NT2/D1 (cell line): Measurements from ENCODE around the gene RFX6.

Experiments used
- DNase-seq: peaks from one replicate; pipeline ENCODE4 v3.0.0-alpha.2; 2011; ENCODE audit warnings: low read depth, low spot score
- H3K27me3 ChIP-seq: 2 replicates; pipeline ENCODE4 v1.6.0; 2011; ENCODE audit warnings: mild to moderate bottlenecking; ENCODE audit not compliant: insufficient read length, insufficient read depth
- H3K36me3 ChIP-seq: 2 replicates; pipeline ENCODE4 v1.6.1; 2011; ENCODE audit warnings: mild to moderate bottlenecking, low read length, mixed read lengths; ENCODE audit not compliant: insufficient read depth, insufficient read length
- H3K4me1 ChIP-seq: 2 replicates; pipeline ENCODE4 v1.5.1; 2011; ENCODE audit not compliant: insufficient read depth, insufficient read length
- H3K4me3 ChIP-seq: 2 replicates; pipeline ENCODE4 v1.5.1; 2011; ENCODE audit warnings: low read depth; ENCODE audit not compliant: insufficient read length
- H3K9ac ChIP-seq: 2 replicates; pipeline ENCODE4 v1.6.0; 2011; ENCODE audit warnings: low read depth; ENCODE audit not compliant: insufficient read length
- H3K9me3 ChIP-seq: 2 replicates; pipeline ENCODE4 v1.5.1; 2011; ENCODE audit warnings: mild to moderate bottlenecking, low read length; ENCODE audit not compliant: insufficient read depth
- SUZ12 ChIP-seq: IDR thresholded peaks from 2 replicates; pipeline ENCODE4 v1.6.1; 2011; ENCODE audit not compliant: insufficient read length, insufficient read depth; ENCODE audit errors: extremely low read depth
- YY1 ChIP-seq: IDR thresholded peaks from 2 replicates; pipeline ENCODE4 v1.6.1; 2011; ENCODE audit not compliant: insufficient read length, insufficient read depth
- ZNF274 ChIP-seq: IDR thresholded peaks from 2 replicates; pipeline ENCODE4 v1.6.1; 2011; ENCODE audit warnings: mild to moderate bottlenecking, low read depth, low read length

The RFX6 gene

GRCh38 chr6:116931456-116931855, 54.4 kb downstream of the RFX6 start:
- TF ChIP-seq ZNF274 (no peak), YY1 (no peak), SUZ12 (no peak)
- no peaks in the 10 kb centered on the region for H3K27me3 ChIP-seq
- no peaks in the 10 kb centered on the region; the same call in 1 of the 2 replicates for H3K9me3 ChIP-seq
- H3K9ac ChIP-seq, result no peak overlapping the region
- no peak overlapping the region for H3K4me3 ChIP-seq
- no peaks in the 10 kb centered on the region for H3K4me1 ChIP-seq
- DNase-seq, result no peak
- H3K36me3 ChIP-seq, result no peaks in the 10 kb centered on the region

- H3K27me3 ChIP-seq, result no peaks in the 10 kb centered on the region
- no peak overlapping the region for H3K4me3 ChIP-seq
- no peak for DNase-seq
- H3K9me3 ChIP-seq, result no peaks in the 10 kb centered on the region
- TF ChIP-seq ZNF274 (no peak), YY1 (no peak), SUZ12 (no peak)
- no peaks in the 10 kb centered on the region for H3K4me1 ChIP-seq
- H3K9ac ChIP-seq, result no peak overlapping the region
- H3K36me3 ChIP-seq, result no peaks in the 10 kb centered on the region
Observed at GRCh38 chr6:116932496-116932895, 55.5 kb downstream of the RFX6 start.

DNA sequence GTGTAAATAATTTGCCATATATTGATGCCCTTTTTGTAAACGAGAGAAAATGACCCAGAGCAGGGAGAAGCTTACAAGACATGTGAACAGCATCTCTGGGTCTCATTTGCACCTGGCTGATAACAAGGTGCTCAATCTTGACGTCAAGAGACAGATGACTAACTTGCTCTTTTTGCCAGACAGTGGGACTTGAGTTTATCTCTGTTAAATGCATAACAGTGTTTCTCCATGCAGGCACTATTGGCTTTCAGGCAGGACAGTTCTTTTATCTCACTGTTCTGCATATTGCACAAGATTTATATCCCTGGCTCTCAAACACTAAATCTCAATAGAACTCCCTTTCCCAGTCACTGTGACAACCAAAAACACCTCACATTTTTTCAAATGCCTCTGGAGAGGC, 56.4 kb downstream of the RFX6 start:
- no peak overlapping the region for H3K9ac ChIP-seq
- H3K27me3 ChIP-seq, result no peaks in the 10 kb centered on the region
- DNase-seq, result no peak
- H3K9me3 ChIP-seq, result no peaks in the 10 kb centered on the region
- H3K36me3 ChIP-seq, result no peaks in the 10 kb centered on the region
- TF ChIP-seq YY1 (no peak), SUZ12 (no peak), ZNF274 (no peak)
- H3K4me3 ChIP-seq, result no peak overlapping the region
- H3K4me1 ChIP-seq, result no peaks in the 10 kb centered on the region

DNA sequence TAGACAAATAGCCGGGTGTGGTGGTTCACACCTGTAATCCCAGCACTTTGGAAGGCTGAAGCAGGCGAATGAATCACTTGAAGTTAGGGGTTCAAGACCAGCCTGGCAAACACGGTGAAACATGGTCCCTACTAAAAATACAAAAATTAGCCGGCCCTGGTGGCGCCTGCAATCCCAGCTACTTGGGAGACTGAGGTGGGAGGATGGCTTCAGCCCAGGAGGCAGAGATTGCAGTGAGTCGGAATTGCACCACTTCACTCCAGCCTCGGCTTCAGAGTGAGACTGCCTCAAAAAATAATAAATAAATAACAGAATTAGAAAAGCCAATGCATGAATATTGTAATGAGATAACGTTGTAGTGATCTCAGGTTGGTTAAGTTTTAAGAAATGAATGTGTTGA, 61.3 kb downstream of the RFX6 start:
- no peaks in the 10 kb centered on the region for H3K9me3 ChIP-seq
- no peak for DNase-seq
- TF ChIP-seq YY1 (no peak), ZNF274 (no peak), SUZ12 (no peak)

DNA sequence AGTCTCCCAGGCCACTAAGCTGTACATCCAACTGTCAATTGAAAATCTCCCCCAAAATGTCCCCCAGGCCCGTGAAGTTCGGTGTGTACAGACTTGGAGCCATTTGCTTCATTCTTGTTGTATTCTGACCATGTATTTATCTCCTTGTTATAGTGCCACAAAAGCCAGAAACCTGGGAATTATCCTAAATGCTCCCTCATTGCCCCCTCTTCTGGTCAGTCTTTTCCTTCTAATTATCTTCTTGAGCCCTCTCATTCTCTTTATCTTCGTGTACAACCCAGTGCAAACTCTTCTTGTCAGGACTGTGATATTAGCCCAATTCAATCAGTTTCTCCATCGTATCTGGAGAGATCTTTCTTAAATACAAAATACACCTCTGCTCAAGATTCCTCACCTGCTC, 64.7 kb downstream of the RFX6 start:
- DNase-seq, result no peak
- no peaks in the 10 kb centered on the region for H3K27me3 ChIP-seq
- H3K36me3 ChIP-seq, result no peaks in the 10 kb centered on the region
- H3K9me3 ChIP-seq, result no peaks in the 10 kb centered on the region
- TF ChIP-seq ZNF274, result no peak
- TF ChIP-seq SUZ12, result no peak
- no peak for TF ChIP-seq YY1
- H3K4me3 ChIP-seq, result no peak overlapping the region
- H3K4me1 ChIP-seq, result no peaks in the 10 kb centered on the region
- no peak overlapping the region for H3K9ac ChIP-seq

More for the DNA sequence above, 61.3 kb downstream of the RFX6 start:
- Histone ChIP-seq H3K27me3 (no peaks in the 10 kb centered on the region), H3K4me3 (no peak overlapping the region), H3K36me3 (no peaks in the 10 kb centered on the region), H3K9ac (no peak overlapping the region), H3K4me1 (no peaks in the 10 kb centered on the region)

DNA sequence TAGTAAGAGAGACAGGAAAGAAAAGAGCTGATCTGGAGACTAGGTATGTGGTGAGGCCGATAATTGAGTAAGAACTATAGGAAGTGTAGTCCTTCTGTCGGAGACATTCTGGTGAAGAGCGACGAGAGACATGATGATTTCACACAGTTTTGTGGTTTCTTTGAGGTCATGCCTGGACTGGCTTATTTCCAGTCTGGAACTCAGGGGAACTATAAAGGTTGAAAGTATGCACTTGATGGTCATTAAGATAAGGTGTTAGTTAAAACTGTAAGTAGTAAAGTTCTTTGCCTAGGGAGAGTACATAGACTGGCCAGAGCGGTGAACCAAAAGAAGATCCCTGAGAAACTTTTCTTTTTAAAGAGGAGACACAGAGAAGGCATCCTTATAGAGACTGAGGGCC, 68.8 kb downstream of the RFX6 start:
- no peaks in the 10 kb centered on the region for H3K27me3 ChIP-seq
- TF ChIP-seq YY1, result no peak
- TF ChIP-seq ZNF274, result no peak
- no peak for TF ChIP-seq SUZ12
- H3K4me3 ChIP-seq, result no peak overlapping the region

GRCh38 chr6:116948533-116949304, 71.7 kb downstream of the RFX6 start:
- Histone ChIP-seq H3K27me3 (no peaks in the 10 kb centered on the region), H3K4me1 (no peaks in the 10 kb centered on the region), H3K36me3 (no peaks in the 10 kb centered on the region), H3K9ac (no peak overlapping the region), H3K4me3 (no peak overlapping the region), H3K9me3 (no peaks in the 10 kb centered on the region)
- no peak for TF ChIP-seq YY1
- TF ChIP-seq SUZ12, result no peak
- TF ChIP-seq ZNF274, result no peak
- DNase-seq, result no peak

More for the DNA sequence above, 68.8 kb downstream of the RFX6 start:
- H3K9ac ChIP-seq, result no peak overlapping the region
- no peak for DNase-seq
- H3K4me1 ChIP-seq, result no peaks in the 10 kb centered on the region
- H3K9me3 ChIP-seq, result no peaks in the 10 kb centered on the region
- H3K36me3 ChIP-seq, result no peaks in the 10 kb centered on the region
